HG03064 (cell line): ENCODE results near the gene S100A8.

Experiments
- ATAC-seq: cut with Tn5 transposase; IDR thresholded peaks from one replicate; pipeline ENCODE4 v1.9.1; 2021; ENCODE audit warnings: low read depth; ENCODE audit not compliant: unreplicated experiment

Gene S100A8

DNA sequence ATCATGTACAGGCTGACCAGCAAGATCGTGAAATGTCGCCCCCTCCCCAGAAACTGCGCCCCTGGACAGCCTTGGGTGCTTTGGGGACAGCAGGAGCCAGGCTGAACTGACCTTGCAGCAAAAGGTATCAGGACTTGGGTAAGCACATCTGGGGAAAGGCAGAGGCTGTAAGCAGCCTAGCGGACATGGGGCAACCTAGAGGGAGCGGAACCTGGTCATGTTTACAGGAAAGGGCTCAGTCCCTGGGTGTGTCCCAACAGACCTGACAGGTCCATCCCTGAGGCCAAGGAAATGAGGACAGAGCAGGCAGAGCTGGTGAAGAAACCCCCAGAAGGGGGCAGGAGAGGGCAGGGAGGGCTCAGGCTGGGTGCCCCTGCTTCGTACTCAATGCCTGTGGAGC, 3.1 kb upstream of the S100A8 start:
- no peak for ATAC-seq

DNA sequence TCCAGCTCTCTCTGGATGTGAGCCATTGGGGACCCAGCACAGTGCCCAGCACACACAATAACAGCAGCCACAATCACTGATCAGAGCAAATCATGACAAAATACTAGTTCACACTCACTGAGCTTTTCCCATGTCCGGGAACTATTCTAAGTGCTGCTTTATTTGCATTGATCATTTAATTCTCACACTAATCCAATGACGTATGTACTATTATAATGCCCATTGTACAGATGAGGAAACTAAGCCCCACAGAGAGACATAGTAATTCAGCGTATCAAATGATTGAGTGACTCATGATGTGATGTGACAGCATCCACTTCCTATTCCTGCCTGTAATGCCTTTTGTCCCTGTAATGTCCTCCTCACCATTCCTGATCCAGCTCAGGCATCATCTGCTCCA, 1.9 kb upstream of the S100A8 start:
- ATAC-seq: no peak

DNA sequence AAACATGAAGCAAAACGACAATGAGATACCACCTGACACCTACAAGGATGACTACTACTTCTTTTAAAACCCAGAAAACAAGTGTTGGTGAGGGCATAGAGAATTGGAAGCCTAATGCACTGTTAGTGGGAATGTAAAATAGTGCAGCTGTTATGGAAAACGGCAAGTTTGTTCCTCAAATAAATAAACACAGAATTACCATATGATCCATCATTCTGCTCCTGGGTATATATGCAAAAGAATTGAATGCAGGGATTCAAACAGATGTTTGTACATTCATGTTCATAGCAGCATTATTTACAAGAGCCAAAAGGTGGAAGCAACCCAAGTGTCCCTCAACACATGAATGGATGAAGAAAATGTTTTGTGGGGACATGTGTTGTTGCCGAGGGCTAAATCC, 1.4 kb upstream of the S100A8 start:
- ATAC-seq: no peak

DNA sequence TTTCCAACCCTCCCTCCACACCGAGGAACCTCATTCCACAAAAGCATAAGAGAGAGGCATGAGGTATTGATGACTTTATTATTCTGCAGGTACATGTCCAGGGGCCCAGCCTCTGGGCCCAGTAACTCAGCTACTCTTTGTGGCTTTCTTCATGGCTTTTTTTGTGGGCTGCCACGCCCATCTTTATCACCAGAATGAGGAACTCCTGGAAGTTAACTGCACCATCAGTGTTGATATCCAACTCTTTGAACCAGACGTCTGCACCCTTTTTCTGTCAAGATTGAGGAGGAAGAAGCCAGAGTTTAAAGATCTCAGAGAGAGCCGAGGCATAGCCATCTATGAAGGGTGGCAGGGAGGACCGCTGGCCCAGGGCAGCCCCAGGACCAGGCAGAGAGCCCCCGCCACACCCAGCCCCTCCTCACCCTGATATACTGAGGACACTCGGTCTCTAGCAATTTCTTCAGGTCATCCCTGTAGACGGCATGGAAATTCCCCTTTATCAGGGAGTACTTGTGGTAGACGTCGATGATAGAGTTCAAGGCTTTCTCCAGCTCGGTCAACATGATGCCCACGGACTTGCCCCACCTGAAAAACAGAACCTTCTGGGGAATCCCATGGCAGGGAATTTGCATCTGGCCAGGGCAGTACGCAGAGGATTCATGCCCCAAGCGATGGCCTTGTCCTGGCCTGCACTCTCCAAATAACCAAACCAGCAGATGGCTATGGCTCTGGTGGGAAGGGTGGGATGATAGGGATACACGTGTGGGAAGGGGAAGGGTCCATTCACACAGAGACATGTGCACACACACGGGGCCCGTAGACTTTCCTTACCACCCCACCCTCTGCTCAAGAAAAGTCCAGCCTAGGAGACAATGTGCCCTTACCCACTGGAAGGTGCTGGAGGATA, 647 bp downstream of the S100A8 start:
- no peak for ATAC-seq

DNA sequence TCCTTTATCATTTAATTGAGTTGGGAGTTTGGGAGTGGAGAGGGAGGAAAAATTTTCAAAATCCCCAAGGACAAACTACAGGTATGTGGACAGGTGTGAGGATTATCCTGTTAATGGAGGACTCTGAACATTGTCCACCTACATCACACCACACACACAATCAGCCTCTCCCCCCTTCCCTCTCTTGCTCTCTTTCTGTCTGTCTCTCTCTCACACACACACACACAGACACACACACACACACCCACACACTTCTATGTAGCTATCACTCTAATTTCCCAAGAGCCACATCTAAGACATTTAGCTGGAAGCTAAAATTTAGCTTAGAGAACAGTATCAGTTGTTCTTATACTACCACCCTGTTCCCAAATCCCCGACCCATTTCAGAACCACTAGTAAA, 1.5 kb downstream of the S100A8 start:
- ATAC-seq: no peak

DNA sequence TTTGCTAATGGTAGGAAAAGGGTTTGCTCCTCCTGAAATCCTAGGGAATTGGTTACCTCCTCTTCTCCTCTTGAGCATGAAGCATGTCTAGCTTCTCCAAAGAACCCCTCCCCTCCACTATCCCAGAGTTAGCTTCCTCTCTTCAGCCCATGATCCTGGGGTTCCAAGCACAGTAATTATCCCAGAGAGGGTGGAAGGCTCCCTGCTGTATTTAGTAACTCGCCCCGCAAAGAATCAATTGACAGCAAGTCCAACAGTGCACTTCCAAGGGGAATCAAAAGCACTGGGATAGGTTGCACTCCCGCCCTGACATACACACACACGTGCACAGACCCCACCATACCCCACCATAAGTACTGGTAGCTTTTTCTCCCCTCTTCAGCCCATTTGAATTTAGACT, 3.1 kb downstream of the S100A8 start:
- ATAC-seq: no peak

DNA sequence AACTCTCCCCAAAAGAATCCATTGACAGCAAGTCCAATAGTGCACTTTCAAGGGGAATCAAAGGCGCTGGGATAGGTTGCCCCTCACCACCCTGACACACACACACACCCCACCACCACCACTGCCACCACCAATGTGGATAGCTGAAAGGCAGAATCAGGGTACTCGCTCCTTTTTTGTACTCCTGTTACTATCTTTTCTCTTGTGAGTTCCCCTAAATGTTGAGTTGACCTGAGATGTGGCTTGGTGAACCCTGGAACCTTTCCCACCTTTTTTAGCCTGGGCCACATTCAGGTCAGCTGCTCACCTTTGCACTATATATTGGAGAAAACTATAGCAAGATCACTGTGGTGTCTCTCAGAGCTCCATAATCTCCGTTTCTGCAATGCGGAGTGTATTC, 3.9 kb downstream of the S100A8 start:
- ATAC-seq: no peak

DNA sequence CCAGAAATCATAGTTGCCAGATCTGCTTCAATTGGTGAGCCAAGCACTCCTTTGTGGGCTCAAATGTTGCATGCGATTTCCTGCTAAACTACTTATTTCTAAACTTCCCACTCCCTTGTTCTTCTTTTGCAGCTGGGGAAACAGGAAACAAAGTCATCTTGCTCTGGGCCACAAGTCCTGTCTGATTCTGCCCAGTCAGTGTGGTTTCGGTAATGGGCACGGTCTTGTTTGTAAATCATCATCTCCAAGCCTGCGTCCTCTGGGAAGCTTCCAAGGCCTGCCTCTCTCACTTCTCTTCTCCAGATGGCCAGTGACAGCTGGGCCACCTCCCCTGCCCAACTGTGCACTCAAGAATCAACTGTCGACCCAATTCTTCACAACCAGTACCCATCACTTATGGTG, 4.4 kb downstream of the S100A8 start:
- no peak for ATAC-seq

DNA sequence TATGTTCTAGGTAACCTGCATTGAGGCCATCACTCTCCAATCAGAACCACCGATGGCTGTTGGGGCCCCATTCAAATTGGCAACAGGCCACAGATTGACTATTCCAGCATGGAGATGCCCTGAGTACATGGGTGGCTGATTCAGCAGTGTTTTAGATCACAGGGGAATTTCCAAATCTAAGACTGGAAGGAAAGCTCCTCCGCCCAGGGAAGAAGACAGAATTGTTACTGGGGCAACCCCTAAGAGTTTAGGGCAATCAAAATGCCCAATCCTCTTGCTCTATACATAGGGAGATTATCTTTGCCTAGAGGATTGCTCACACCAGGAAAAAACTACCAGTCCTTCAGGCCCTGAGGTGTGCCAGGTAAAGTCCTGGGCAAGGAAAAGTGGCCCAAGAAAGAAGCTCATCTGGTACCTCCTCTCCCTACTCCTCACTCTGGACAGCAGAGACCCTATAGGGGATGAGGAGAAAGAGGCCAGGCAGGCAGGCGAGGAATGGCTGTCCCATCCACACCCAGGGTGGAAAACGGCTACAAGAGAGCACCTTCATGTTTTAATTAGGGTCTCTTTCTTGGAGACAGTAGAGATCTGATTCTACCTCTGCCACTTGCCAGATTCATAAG, 5.8 kb downstream of the S100A8 start:
- ATAC-seq: no peak

DNA sequence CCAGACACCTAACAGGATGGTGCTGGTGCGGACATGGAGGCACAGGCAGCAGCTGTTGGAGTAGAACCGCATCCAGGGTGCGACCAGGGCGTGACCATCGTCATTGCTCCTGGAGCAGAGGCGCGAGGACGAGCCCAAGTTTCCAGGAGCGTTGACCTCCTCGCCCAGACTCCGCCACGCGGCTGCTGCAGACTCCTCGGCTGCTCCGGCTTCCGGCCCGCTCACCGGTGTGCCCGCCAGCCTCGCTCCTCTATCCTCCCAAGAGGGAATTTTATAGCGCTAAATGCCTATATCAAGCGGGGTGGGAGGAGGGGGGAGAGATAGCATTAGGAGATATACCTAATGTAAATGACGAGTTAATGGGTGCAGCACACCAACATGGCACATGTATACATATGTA, 10.2 kb downstream of the S100A8 start:
- no peak for ATAC-seq

DNA sequence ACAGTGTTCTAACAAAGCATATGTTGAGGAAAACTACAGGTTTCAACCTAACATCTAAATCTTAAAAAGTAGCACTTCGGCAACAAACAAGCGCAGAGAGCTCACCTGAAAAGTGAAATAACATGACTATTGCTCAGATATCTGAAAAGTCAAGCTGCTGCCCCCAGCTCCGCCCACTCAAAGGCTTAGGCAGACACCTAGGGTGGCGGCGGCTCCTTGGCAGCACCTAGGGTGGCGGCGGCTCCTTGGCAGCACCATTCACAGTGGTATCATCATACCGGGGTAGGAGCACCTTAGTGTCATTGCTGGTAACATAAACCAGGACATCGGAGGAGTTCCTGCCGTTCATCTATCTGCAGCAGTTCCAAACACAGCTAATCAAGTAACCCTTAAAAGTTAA, 11.3 kb downstream of the S100A8 start:
- no peak for ATAC-seq

DNA sequence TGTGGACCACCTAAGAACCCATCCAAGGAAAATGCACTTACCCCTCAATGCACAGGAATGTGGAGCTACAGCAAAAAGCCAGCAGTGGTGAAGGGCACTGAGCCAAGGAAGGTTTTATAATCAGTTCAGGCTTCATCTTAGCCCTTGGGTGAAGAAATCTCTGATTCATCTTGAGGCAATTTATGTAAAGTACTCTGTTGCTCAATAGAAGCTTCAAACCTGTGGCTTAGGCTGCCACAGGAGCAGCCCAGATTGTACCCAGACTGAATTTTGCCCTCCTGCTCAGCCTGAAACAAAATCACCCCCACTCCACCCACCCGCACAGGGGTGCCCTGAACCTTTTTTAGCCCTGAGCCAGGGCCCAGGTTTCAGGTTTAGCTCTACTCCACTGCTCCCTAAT, 15.4 kb downstream of the S100A8 start, which contains the start of gene S100A12:
Gene S100A12, minus strand, starts transcription at position 111 of the 400 bp plus-strand sequence. CDS start 1,029 bp downstream, outside the sequence.
- ATAC-seq: no peak

DNA sequence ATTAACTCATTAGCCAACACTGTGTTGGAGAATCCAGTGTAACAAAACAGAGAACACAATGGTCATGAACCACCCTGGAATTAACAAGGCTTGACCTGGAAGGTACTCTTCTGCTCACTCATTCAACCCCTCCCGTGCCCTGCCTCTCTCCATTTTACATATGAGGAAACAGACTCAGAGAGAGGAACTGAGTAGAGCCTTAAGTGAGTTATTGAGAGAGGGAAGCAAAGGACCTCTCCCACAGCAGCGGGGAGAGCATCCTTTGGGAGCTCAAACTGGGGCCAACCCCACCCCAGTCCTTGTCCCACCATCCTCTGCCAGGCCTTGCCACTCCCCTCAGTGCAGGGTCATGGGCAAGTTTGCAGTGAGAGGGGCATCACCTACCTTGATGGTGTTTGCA, 16.8 kb downstream of the S100A8 start:
- ATAC-seq: no peak

DNA sequence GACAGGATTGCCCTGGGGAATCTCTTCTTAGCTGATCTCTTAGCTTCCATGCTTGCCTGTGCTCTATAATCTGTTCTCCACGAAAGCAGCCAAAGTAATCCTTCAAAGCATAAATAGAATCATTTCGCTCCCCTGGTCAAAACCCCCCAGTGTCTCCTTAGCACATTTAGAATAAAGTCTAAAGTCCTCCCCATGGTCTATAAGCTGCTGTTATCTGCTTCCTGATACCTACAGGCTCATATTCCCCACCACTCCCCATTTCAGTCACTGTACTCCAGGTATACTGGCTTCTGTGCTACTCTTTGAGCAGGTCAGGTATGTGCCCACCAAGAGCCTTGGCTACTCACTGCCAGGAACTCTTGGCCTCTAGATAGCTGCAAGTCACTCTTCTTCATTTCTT, 18.3 kb downstream of the S100A8 start:
- ATAC-seq: no peak

DNA sequence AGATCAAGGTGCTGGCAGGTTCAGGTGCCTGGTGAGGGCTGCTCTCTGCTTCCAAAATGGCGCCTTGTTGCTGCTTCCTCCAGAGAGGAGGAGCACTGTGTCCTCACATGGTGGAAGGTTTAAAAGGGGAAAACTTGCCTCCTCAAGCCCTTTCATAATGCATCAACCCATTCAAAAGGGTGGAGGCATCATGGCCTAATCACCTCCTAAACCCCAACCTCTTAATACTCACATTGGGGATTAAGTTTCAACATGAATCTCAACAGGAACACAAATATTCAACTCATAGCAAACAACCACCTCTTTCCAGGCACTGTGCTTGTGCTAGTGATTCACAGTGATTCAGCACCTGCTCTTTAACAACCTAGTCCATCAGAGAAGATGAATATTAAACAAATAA, 19.6 kb downstream of the S100A8 start:
- no peak for ATAC-seq

DNA sequence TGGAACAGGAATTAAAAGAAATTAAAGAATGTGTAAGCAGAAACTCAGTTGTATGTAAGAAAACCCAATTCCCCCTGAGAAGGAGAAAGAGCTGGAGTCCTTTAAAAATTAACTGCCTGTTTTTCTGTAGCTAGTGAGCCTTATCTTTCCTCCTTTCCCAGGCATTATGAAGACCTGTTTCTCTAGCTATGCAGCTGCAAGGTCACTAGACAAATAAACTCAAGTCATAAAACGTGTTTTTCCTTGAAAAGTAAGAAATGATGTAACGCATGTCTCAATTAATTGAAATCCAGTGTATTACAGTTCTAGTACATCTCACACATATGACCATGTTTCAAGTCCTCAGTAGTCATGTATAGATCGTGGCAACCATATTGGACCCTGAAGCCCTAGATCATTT, 20.7 kb downstream of the S100A8 start:
- no peak for ATAC-seq

DNA sequence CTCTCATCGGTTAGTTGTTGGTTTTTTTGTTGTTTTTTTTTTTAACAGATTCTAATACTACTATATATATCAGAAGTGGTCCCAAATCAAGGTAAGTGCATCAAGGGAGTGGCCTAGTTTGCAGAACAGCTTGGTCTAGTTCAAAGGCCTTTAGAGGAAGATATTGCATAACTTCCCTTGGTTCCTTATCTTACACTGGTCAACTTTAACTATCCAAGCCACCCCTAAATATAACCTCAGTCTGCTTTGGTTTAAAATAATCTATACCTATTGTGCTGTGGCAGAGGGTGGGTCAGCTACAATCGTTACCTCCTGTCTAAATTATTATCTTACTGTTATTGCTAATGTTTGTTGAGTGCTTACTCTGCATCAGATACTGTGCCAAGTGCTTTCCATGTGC, 22.4 kb downstream of the S100A8 start:
- ATAC-seq: no peak

DNA sequence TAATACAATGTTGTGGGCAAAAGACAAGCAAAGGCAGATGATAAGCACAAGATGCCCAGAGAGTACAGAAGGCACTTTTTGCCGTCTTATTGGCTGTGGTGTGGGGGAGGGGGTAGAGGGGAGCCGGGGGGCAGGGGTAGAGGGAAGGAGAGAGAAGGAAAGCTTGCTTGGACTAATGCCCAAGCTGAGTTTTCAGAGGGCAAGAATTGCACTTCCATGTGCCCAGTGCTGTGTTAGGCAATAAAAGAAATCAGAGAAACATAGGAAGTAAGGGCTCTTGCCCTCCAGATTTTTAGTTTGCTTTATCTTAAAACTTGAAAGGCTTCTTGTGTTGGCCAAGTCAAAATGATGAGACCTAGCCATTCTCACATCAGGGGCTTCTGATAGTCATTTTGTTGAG, 23.8 kb downstream of the S100A8 start:
- ATAC-seq: no peak

DNA sequence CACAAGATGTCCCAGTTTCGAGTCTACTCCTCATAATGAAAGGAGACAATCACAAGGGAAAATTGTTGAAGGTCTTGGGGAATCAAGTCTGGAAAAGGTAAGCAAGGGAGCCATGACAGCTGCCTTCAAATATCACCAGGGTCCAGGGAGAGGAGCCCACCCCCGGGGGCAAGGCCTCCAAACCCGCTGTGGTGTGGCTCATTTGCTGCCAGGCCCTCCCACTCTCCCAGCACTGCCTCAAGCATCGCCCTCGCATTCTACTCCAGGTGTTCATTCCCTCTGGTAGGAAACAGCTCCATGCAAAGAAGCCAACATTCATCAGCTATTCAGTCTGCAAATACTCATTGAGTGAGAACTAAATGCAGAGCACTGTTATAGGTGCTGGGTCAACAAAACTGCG, 24.6 kb downstream of the S100A8 start:
- ATAC-seq: no peak

DNA sequence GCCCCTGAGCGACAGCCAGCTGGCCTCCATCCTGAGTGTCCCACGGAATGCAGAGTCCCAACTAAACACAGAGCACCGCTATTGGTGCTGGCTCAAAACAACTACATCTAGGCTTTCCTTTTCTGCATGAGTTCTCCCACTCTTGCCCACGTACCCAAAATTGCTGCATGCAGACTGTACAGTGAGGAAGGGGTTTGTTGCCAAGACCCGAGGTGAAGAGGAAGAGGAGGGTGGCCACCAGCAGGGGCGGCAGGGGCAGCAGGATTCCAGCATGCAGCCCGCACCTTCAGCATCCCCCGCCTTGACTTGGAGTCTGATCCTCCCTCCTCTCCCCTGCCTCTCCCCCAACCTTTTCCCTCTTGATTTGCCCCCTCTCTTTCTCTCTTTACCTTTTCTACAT, 25.2 kb downstream of the S100A8 start:
- no peak for ATAC-seq

DNA sequence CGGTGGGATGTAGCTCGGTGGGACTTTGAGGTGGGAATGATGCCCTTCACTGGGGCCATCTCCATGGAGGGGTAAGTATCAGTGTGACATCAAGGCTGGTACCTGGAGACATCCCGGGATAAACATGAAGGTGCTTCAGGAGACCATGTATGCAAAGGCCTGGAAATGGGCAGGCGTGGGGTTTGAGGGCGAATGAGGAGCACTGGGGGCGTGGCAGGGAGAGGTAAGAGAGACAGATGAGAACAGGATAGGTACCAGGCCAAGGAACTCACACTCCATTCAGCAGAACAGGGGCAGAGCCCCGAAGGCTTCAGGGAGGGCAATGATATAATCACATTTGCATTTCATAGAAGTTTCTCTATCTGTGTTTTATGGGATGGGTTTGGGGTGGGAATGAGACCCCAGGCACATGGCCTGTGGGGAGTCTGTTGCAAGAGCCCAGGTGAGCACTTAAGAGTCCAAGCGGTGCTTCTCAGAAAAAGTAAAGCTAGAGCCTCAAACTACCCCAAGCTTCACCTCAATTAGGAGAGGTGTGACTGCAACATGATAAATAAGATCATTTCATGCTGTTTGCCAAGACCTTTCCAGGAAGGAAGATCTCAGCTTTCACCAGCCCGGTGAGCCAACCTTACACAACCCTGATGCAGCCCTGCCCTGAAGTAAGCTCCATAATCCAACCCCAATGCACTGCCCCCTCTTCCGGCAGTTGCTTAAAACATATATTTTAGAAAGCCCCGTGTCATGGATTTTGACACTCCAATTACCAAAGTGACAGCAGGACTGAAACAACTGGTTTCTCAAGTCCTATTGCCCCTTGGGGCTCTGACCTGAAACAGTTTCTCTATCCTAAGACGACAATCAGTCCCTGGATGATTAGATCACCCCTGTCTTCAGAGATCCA, 25.9 kb downstream of the S100A8 start:
- ATAC-seq: no peak
